GM18517 (cell line): ENCODE data around the gene ZNF787.

Experiments
- ATAC-seq: cut with Tn5 transposase; IDR thresholded peaks from one replicate; pipeline ENCODE4 v1.9.1; 2021; ENCODE audit warnings: mild to moderate bottlenecking, moderate library complexity; ENCODE audit not compliant: unreplicated experiment

Gene ZNF787

DNA sequence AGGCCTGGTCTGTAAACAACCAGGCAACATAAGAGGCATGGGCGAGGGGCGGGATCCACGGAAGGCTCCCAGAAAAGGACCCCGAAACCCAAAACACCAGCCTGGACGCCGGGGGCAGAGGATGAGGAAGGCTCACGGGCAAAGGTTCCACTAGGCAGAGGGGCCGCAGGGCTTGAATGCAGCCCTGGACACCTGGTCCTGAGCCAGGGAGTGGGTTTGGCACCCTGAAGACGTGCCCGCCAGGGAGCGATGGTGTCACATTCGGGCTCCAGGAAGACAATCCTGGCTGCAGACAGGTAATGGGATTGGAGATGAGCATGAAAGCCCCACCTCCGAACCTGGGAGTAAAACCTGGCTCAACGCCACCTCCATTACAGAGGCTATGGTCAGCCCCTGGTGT, 31.8 kb downstream of the ZNF787 start:
- no peak for ATAC-seq

DNA sequence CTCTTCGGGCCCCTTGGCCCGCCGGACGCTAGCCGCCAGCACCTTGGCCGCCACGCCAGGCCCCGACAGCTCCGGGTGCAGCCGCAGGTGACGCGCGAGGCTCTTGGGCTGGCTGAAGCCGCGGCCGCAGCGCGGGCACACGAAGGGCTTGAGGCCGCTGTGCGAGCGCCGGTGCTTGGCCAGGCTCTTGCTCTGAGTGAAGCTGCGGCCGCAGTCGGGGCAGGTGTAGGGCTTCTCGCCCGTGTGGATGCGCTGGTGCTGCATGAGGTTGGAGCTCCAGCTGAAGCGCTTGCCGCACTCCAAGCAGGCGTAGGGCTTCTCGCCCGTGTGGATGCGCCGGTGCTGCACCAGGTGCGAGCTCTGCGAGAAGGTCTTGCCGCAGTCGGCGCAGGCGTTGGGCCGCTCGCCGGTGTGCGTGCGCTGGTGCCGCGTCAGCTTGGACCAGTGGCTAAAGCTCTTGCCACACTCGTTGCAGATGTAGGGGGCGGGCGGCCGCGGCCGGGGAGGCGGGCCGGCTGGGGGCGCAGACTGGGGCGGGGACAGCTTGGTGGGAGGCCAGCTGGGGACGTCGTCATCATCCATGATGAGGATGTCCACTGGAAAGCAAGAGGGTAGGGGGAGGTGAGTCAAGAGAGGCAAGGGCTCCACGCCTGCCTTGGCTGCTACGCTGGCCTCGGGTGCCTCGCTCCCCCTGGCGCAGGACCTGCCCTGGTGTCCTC, 32.4 kb downstream of the ZNF787 start:
- no peak for ATAC-seq

DNA sequence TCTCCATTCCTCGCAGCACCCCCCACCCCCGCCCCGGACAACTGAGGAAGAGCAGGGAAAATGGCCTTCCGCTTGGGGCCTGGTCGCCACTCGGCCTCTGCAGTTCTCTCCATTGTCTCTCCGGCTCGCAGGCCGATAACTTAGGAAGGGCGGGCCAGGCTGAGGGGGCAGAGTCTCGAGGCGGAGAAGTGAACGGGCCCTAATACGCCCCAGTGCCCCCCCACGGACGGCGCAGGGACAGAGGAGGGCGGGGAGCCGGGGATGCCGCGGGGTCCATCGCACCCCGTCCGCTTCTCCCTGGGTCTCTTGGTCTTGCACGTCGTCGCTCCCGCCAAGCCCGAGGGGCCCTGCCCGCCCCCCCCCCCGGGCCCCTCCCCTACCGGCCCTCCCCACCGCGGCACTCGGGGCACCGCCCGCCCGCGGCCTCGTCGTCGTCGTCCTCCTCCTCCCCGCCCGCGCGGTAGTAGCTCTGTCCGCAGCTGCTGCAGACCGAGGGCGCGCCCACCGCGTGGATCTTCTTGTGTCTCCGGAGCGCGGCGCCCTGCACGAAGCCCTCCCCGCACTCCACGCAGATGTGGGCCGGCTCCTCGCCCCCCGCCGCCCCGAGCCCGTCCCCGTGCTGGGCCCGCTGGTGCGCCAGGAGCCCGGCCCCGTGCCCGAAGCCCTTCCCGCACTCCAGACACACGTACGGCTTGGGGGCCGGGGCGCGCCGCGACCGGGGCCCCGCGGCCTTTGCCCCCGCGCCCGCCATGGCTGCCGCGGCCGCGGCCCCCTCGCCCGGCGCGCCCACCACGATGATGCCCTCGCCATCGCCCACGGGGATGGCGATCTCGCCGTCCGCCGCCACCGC, 33.2 kb downstream of the ZNF787 start:
- ATAC-seq: no peak

DNA sequence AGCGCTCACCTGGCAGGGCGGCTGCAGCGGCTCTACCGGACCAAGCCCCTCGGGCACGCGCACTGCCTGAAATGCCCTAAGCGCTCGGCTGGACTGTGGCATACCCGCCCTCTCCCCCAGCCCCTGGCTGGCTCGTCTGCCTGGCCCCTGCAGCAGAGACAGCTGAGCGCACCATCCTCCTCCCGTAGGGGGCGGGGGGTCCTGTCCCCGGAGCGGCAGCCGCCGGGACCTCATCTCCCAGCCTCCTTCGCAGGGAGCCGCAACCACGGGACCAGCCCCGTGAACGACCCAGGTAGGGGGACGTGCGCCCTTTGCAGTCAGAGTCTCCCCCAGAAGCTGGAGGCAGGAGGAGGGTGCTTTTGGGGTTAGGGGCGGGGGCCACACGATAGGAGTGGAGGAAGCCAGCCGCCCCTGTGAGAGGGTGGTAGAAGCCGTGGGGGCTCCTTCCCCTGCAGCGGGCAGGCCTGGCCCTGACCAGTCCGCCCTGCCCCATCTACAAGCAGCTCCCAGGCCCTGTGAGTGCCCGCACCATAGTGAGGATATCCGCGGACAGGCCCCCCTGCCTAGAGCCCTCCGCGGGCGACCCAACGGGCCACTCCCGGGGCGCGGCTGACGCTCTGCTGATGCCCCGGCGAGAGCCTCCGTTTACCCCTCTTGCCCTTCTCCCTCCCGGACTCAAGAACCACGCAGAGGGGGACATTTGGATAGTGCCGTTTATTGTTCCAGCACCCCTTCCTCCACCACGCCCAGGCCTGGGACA, 34.2 kb downstream of the ZNF787 start:
- no peak for ATAC-seq

DNA sequence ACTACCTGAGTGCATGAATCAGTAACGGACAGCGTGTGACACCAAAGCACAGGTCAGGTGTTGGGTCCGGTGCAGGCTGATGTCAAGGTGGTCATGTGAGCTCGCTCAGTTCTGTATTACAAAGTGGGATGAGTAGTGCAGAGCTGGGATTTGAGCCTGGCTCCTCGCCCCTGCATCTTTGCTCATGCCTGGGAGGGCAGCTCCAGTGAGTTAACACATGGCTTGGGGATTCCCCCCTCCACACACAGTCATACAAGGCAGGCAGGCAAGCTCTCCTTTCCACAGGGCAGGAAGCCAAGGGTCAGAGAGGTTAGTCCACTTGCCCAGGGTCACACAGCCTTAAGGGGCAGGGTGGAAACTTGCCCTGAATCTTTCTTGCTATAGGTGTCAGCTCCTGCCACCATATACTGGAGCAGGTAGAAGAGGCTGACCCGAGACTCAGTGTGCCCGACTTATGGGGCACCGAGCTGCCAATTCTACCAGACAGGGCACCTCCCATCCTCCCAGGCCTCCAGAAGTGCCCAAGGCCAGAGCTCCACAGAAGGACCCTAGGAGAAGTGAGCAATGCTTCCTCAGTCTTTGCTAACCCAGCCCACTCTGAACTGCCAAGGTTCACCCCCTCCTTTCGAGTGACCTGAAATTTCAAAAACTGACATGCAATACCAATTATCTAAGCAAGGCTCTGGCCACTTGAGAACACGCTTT, 35.4 kb downstream of the ZNF787 start:
- ATAC-seq: no peak

DNA sequence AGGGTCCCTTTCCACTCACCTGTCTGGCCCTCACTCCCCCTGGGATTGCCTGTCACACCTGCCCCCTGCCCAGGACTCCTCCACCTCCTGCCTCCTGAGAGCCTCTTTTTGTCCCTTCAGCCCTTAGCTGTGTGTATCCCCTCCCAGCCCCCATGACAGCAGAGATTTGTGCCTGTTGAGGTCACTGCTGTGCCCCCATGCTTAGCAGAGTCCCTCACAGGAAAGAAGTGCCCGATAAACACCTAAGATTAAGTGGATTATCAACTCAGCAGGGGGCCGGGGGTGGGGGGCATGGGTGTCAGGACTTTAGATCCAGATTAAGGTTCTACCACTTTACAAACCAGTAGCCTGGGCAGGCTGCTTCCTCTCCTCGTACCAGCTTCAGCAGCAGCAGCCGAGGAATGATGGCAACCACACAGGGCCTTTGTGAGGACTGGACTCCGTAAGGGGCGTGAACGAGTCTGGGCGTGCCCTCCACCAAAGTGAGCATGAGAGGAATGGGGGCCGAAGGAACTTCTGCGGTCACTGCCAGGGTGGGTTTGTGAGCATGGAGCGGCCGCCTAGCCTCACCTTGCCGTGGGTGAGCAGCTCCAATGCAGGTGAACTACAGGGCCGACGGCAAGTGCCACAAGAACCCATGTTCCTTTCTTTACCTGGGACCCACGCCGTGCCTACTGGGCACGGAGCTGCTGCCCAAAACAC, 36.1 kb downstream of the ZNF787 start:
- no peak for ATAC-seq

DNA sequence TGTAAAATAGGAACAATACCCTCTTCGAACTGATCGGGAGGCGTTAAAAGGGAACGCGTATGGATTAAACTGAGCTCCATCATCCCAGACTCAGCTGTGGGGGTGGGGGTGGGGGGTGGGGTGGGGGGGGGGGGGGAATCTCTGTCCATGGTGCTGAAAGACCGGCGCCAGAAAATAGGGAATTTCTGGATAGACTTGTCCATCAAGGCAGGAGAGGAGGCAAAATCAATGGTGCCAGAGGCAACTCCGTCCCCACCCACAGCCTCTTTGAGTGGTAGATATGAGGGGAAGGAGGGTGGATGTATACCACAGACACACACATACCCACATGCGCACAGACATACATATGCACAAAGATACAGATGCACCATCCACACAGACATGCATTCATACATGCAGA, 37.4 kb downstream of the ZNF787 start:
- no peak for ATAC-seq

DNA sequence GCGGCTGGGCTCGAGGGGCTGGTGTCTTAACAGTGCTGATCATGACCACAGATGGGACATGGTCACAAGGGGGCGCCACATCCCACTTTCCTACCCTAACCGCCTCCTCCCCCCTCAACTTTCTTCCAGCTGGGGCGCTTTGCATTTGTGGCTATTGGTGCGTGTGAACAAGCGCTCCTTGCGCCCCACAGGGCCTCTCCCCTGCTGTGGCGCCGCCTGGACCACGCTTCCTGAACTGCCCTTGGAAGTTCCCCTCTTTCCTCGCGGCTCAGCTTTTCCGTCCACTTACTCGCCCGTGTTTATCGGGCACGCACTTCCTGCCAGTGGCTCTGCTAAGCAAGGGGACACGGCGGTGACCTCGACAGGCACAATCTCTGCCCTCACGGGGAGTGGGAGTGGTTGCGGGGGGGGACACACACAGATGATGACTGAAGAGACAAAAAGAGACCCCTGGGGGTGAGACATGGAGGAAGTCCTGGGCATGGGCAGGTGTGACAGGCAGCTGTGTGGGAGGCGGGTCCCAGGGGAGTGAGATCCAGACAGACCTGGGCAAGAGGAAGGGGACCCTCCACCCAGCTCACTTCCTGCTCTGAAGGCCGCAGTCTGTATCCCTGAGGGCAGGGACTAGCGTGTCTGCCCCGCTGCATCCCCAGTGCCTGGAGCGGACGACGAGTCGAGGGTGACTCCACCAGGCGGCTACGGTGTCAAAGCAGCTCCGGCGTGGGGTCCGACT, 40.3 kb downstream of the ZNF787 start:
- ATAC-seq: no peak

DNA sequence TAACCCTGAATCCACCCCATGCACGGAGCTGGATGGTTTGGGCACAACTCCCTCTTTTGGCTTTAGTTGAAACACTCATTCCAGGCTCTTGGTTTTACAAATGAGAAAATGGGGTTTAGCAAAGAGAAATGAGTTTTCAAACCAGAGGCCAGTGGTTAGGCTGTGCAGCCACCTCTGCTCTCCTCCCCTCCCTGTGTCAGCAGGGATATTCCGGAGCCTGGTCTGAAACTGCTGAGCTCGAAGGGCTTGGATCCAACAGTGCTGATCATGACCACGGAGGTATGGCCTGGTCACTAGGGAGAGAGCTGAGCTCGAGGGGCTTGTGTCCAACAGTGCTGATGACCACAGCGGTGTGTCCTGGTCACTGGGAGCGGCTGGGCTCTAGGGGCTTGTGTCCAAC, 41.5 kb downstream of the ZNF787 start:
- ATAC-seq: no peak

DNA sequence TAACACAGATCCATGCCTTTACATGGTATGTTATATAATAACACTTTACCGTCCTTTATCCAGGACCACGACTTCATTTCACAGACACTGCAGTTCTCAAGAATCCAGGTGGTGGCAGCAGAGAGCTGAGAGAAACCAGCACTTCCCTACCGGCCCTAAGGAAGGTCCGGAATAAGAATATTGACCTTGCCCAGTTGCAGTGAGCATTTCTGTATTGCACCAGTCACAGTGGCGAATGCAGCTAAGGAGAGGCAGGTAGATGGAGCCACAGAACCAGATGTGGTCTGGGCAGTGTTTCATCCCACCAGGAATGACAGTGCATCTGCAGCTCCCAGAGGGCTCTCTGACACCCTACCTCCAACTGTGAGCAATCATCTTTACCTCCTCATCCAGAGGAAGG, 44.6 kb downstream of the ZNF787 start:
- no peak for ATAC-seq

DNA sequence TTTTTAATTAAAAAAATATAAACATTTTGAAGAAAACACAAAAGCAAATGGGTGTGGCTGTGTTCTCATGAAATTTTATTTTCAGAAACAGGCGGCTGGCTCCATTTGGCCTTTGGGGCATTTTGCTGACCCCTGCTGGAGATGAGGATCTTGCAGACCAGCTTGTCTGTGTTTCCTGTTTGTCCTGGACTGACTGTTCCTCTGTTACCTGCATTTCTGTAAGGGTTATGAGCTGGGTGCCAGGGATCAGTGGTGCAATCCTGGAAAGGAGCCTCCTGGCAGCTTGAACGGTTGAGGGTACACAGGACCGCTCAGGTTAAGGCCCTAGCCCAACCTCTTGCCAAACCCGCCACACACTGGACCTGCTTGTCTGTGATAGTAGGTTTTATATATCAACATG, 49.9 kb downstream of the ZNF787 start:
- ATAC-seq: no peak

DNA sequence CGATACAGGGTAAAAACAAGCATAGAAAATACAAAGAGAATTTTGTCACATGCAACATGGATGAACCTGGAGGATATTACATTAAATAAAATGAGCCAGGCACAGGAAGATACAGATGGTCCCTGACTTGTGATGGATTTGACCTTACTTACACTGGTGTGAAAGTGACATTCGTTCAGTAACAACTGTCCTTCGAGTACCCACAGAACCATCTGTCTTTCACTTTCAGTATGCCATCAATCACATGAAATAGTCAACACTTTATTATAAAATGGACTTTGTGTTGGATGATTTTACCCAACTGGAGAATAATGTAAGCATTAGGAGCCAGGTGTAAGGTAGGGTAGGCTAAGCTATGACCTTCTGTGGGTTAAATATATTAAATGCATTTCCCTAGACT, 51.5 kb downstream of the ZNF787 start:
- no peak for ATAC-seq

DNA sequence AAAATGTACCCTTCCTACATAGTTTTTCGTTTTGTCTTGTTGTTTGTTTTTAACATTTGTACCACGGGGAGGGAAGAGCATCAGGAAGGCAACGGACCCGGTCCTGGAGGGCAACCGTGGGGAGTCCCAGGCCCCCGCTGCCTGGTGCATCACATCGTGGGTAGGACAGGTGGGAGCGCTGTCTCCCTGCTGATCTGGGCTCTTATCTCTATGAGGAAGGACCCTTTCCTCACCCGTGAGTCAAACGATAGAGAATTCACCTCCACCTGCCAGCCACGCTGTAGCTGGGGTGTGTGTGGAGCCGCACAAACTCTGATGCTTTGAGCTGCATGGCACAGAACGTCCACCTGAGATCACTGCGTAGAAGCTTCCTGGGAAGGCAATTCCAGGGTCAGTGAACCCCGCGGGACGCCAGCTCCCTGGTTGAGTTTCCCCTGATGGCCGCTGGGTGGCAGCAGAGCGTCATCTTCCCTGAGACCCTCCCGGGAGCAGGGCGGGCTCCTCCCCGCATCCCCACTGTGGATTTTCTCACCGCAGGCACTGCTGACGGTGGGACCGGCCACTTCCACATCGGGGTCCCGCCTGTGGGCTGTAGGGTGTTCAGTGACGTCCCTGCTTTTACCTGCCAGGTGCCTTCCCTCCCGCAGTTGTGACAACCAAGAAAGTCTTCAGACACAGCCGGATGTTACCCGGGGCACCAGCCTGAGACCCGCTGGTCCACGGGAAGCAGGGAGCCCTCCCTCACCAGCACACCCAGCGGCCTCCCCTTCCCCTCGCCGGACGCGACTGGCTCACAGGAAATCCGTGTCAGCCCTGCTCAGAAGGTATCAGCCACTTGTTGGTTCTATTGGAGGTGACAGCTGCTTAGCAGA, 54.7 kb downstream of the ZNF787 start:
- ATAC-seq: no peak

DNA sequence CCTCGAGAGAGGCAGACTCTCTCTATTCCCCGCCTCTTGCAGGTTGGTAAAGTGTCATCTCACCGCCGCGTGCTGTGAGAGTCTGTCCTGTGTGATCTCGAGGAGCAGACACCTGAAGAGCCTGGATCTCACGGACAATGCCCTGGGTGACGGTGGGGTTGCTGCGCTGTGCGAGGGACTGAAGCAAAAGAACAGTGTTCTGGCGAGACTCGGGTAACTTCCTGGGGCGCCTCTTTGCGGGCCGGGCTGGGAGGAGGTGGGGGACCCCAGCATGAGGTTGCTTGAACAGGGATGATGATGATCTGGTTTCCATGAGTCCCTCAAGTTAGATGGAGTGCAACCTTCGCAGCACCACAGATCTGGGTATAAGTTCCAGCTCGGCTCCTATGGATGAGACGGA, 67.5 kb downstream of the ZNF787 start:
- ATAC-seq: no peak
